K562 (cell line): Measurements from ENCODE around the gene KCNN4. TPM values are rescaled to one million over a fixed set of nuclear protein-coding genes. Genes with fewer than 3 reads are reported as not detected.
A peak's percentile ranks its signal among the peaks of the same experiment; 100 is the strongest.

Experiments used
- C11orf30 ChIP-seq: fragments of 450-650 bp; IDR thresholded peaks from 2 replicates; pipeline ENCODE4 v1.6.1; 2016; ENCODE audit warnings: low read depth, mild to moderate bottlenecking
- E4F1 ChIP-seq: fragments of 250-450 bp; sonication (Bioruptor Pico); IDR thresholded peaks from 2 replicates; pipeline ENCODE4 v1.5.0; 2021; ENCODE audit warnings: mild to moderate bottlenecking, borderline replicate concordance
- ETV1 ChIP-seq: fragments of 450-650 bp; conservative IDR thresholded peaks from 2 replicates; pipeline ENCODE4 v1.6.1; 2016; ENCODE audit warnings: missing genetic modification characterization, control low read depth, low read depth, missing compliant biosample characterization
- KAT7 ChIP-seq: sonication (generic); formaldehyde crosslinking; IDR thresholded peaks from 2 replicates; pipeline ENCODE4 v1.8.0; 2022; ENCODE audit warnings: missing genetic modification reagents, mild to moderate bottlenecking, borderline replicate concordance
- KDM2B ChIP-seq: fragments of 250-450 bp; sonication (Bioruptor Pico); IDR thresholded peaks from 2 replicates; pipeline ENCODE4 v1.8.0; 2021; ENCODE audit warnings: mild to moderate bottlenecking, moderate library complexity
- MAX ChIP-seq: sonication (generic); formaldehyde crosslinking; IDR thresholded peaks from 2 replicates; pipeline ENCODE4 v1.9.0; 2022; ENCODE audit warnings: mild to moderate bottlenecking, missing genetic modification reagents
- MYNN ChIP-seq, 2 experiments: sonication (generic); formaldehyde crosslinking in 1 of 2; IDR thresholded peaks; 2 replicates each; pipeline versions ENCODE4 v1.5.0 to v1.6.1; 2016 to 2020; ENCODE audit warnings: antibody characterized with exemption in 1 of 2, missing genetic modification reagents in 1 of 2
- RFX1 ChIP-seq: fragments of 450-650 bp; IDR thresholded peaks from 2 replicates; pipeline ENCODE4 v1.6.1; 2016; ENCODE audit warnings: mild to moderate bottlenecking, moderate library complexity
- STAG1 ChIP-seq: sonication (generic); formaldehyde crosslinking; IDR thresholded peaks from 2 replicates; pipeline ENCODE4 v1.5.0; 2020; ENCODE audit warnings: missing genetic modification reagents, borderline replicate concordance
- SUPT5H ChIP-seq: fragments of 450-650 bp; IDR thresholded peaks from 2 replicates; pipeline ENCODE4 v1.6.1; 2016
- WHSC1 ChIP-seq: IDR thresholded peaks from one replicate; pipeline ENCODE4 v1.6.1; 2012; ENCODE audit warnings: low read length, control low read depth, inconsistent platforms
- ZBTB17 ChIP-seq: fragments of 450-650 bp; formaldehyde crosslinking; IDR thresholded peaks from 2 replicates; pipeline ENCODE4 v1.4.0; 2020; ENCODE audit warnings: mild to moderate bottlenecking
- ZBTB2 ChIP-seq: fragments of 450-650 bp; IDR thresholded peaks from 2 replicates; pipeline ENCODE4 v1.6.1; 2016; ENCODE audit warnings: antibody characterized with exemption
- ZNF12 ChIP-seq: sonication (generic); formaldehyde crosslinking; IDR thresholded peaks from 2 replicates; pipeline ENCODE4 v1.4.0; 2020; ENCODE audit warnings: mild to moderate bottlenecking, missing genetic modification reagents
- ZNF143 ChIP-seq: sonication (generic); formaldehyde crosslinking; IDR thresholded peaks from 2 replicates; pipeline ENCODE4 v1.9.0; 2022; ENCODE audit warnings: mild to moderate bottlenecking, missing genetic modification reagents
- polyA plus RNA-seq, 8 experiments: library from polyadenylated mRNA; depleted of rRNA in 4 of 8; stranded (reverse) in 5 of 8; unstranded in 3 of 8; fragments of >200 nt; fragmentation: Nextera tagmentation in 2 of 8; fragmentation: Illumina TruSeq in 1 of 8; extraction: Ambion mirVana in 2 of 8; extraction: Trizol in 1 of 8; gene quantifications; 2 replicates each; pipeline versions ENCODE4 v1.2.1 to v1.2.3, GENCODE V29; 2011 to 2014; ENCODE audit warnings: inconsistent platforms in 1 of 8, missing spikeins in 1 of 8
- total RNA-seq, 7 experiments: library from RNA; depleted of rRNA in 6 of 7; stranded (reverse); fragments of >200 nt in 6 of 7; fragmentation: Illumina TruSeq in 2 of 7; extraction: Trizol in 2 of 7; gene quantifications; 2 replicates each; pipeline versions ENCODE4 v1.2.1 to v1.2.3, GENCODE V29; 2011 to 2021; ENCODE audit warnings: low replicate concordance in 1 of 7

The KCNN4 gene
- total and polyA plus RNA-seq, 9 of the 15 experiments (the other 6 are each of a cell fraction or from before 2014, with no cell fraction given): 0.53 to 37.7 (median 25.9) TPM

- peak; percentile 99 for TF ChIP-seq MAX (CRISPR knock-in tag)
- TF ChIP-seq RFX1: no peak
- TF ChIP-seq C11orf30: no peak
- no peak for TF ChIP-seq WHSC1
- no peak for TF ChIP-seq ZNF12 (CRISPR knock-in tag)
- no peak for TF ChIP-seq E4F1
- peak; percentile 95; the same call in 1 of the 2 replicates for TF ChIP-seq KDM2B
- TF ChIP-seq SUPT5H: peak; percentile 56; the same call in 1 of the 2 replicates
- TF ChIP-seq ZBTB17: peak; percentile 81
- peak; percentile 71 for TF ChIP-seq ETV1 (tag)
- no peak for TF ChIP-seq STAG1 (CRISPR knock-in tag)
- TF ChIP-seq ZBTB2: no peak; the same call in 1 of the 2 replicates
- TF ChIP-seq MYNN (IDR thresholded peaks at IDR 0.05): peak; percentile 89
- TF ChIP-seq MYNN (CRISPR knock-in tag; IDR thresholded peaks at IDR 0.05): no peak
- TF ChIP-seq ZNF143: peak; percentile 63
- peak; percentile 96; the same call in 1 of the 2 replicates for TF ChIP-seq KAT7 (CRISPR knock-in tag)
These were observed 6.5 kb downstream of the KCNN4 start (continued) for GRCh38 chr19:43774103-43774939.
